Sigmoid colon (tissue), 4 donors: ENCODE measurements around the gene PPP2R2C.

Source experiments
- EP300 ChIP-seq, 4 donors: sonication (generic); formaldehyde crosslinking; IDR thresholded peaks; one replicate each; pipeline ENCODE4 v1.6.1; 2017; ENCODE audit warnings: antibody characterized with exemption in 4 of 4
- POLR2AphosphoS5 ChIP-seq, 4 donors: sonication (generic); formaldehyde crosslinking; IDR thresholded peaks; one replicate each; pipeline ENCODE4 v1.6.1; 2017; ENCODE audit warnings: antibody characterized with exemption in 4 of 4
- TF ChIP-seq, protein P1 (sequence below), 4 experiments: fragments of 450-650 bp in 3 of 4; fragments of 200-600 bp in 1 of 4; IDR thresholded peaks; one replicate each; pipeline ENCODE4 v1.5.1; 2016 to 2019; ENCODE audit warnings: antibody characterized with exemption in 4 of 4, mild to moderate bottlenecking in 3 of 4, moderate library complexity in 2 of 4

DNA sequence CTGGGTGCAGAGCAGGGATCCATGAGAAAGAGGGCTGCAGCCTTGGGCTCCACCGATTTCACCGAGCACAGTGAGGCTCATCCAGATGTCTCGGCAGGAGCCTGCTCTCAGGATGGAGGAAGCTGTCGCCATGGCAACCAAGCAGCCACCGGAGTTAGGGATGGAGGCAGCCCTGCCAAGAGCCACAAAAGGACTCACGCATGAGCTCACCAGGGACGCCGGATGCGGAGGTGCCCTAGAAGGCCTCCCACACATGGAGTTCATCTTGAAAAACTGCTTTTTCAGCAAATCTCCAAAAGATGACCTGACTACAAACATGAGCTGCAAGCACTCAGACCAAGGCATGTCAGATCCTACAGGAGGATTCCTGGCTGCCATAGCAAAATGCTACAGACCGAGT lies 112.0 kb downstream of the PPP2R2C start:
- TF ChIP-seq, protein P1, sequence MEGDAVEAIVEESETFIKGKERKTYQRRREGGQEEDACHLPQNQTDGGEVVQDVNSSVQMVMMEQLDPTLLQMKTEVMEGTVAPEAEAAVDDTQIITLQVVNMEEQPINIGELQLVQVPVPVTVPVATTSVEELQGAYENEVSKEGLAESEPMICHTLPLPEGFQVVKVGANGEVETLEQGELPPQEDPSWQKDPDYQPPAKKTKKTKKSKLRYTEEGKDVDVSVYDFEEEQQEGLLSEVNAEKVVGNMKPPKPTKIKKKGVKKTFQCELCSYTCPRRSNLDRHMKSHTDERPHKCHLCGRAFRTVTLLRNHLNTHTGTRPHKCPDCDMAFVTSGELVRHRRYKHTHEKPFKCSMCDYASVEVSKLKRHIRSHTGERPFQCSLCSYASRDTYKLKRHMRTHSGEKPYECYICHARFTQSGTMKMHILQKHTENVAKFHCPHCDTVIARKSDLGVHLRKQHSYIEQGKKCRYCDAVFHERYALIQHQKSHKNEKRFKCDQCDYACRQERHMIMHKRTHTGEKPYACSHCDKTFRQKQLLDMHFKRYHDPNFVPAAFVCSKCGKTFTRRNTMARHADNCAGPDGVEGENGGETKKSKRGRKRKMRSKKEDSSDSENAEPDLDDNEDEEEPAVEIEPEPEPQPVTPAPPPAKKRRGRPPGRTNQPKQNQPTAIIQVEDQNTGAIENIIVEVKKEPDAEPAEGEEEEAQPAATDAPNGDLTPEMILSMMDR (IDR thresholded peaks at IDR 0.05), result no peak
- TF ChIP-seq POLR2AphosphoS5 (IDR thresholded peaks at IDR 0.05), result no peak
- no peak for TF ChIP-seq EP300 (IDR thresholded peaks at IDR 0.05)
